IMR-90 (cell line): Measurements from ENCODE around the gene CDR2. TPM values are rescaled to one million over a fixed set of nuclear protein-coding genes. Genes with fewer than 3 reads are reported as not detected.
A peak's percentile ranks its signal among the peaks of the same experiment; 100 is the strongest.

Experiments
- ATAC-seq: fragments of 200-7000 bp; cut with Tn5 transposase; 2 replicates; pipeline ENCODE4 v1.9.1; 2020; ENCODE audit warnings: low read depth, mild to moderate bottlenecking, moderate library complexity
- BruUV-seq: library from RNA; stranded (reverse); fragments of 400-500 nt; replicated peaks from 2 replicates; lab custom pipeline; 2021; lab: Mats Ljungman, UMichigan
- CTCF ChIA-PET: fragments of 300-600 bp; formaldehyde crosslinking; extraction: SDS; loops from one replicate; lab custom pipeline; 2021; ENCODE audit warnings: antibody characterized with exemption; lab: Yijun Ruan, JAX
- POLR2A ChIA-PET: fragments of 300-600 bp; sonication (Branson Sonifier 250); formaldehyde crosslinking; loops from one replicate; lab custom pipeline; 2022; ENCODE audit warnings: antibody characterized with exemption; ENCODE audit not compliant: unreplicated experiment; lab: Charles Lee
- DNase-seq: peaks from one replicate; pipeline ENCODE4 v3.0.0; 2013
- H2AFZ ChIP-seq: replicated peaks from 2 replicates; pipeline ENCODE3; 2013; ENCODE audit warnings: low read length, mild to moderate bottlenecking; ENCODE audit not compliant: poor library complexity
- H2AK5ac ChIP-seq: 2 replicates; pipeline ENCODE4 v1.6.1; 2013; ENCODE audit warnings: low read depth, low read length, inconsistent platforms
- H2AK9ac ChIP-seq: replicated peaks from 2 replicates; pipeline ENCODE3; 2013; ENCODE audit warnings: mild to moderate bottlenecking, low read depth, low read length, moderate library complexity; ENCODE audit not compliant: poor library complexity
- H2BK120ac ChIP-seq: 2 replicates; pipeline ENCODE4 v1.6.1; 2013; ENCODE audit warnings: low read depth, low read length, inconsistent platforms
- H2BK15ac ChIP-seq: 3 replicates; pipeline ENCODE4 v1.6.1; 2013; ENCODE audit warnings: low read depth, low read length, inconsistent platforms
- H2BK20ac ChIP-seq: 2 replicates; pipeline ENCODE4 v1.6.1; 2013; ENCODE audit warnings: low read depth, mild to moderate bottlenecking, inconsistent platforms, low read length, moderate library complexity
- H2BK5ac ChIP-seq: 2 replicates; pipeline ENCODE4 v1.6.1; 2013; ENCODE audit warnings: mild to moderate bottlenecking, low read depth, low read length, inconsistent platforms; ENCODE audit not compliant: poor library complexity, severe bottlenecking
- H3K14ac ChIP-seq: replicated peaks from 2 replicates; pipeline ENCODE4 v1.6.1; 2013; ENCODE audit warnings: low read depth, low read length, inconsistent platforms
- H3K18ac ChIP-seq: 2 replicates; pipeline ENCODE4 v1.6.1; 2013; ENCODE audit warnings: low read depth, low read length, control low read depth
- H3K23ac ChIP-seq: 2 replicates; pipeline ENCODE4 v1.6.1; 2013; ENCODE audit warnings: low read depth, low read length, inconsistent platforms
- H3K27ac ChIP-seq: 2 replicates; pipeline ENCODE4 v1.5.1; 2013; ENCODE audit warnings: mild to moderate bottlenecking, control low read depth, low read length; ENCODE audit not compliant: insufficient read depth
- H3K27me3 ChIP-seq: 2 replicates; pipeline ENCODE4 v1.6.1; 2013; ENCODE audit warnings: low read length; ENCODE audit not compliant: control insufficient read depth, insufficient read depth
- H3K36me3 ChIP-seq: 2 replicates; pipeline ENCODE4 v1.6.1; 2013; ENCODE audit warnings: low read length, mixed read lengths; ENCODE audit not compliant: control insufficient read depth, insufficient read depth
- H3K4ac ChIP-seq: 2 replicates; pipeline ENCODE4 v1.6.1; 2013; ENCODE audit warnings: low read depth, low read length, inconsistent platforms
- H3K4me1 ChIP-seq: 2 replicates; pipeline ENCODE4 v1.6.1; 2013; ENCODE audit warnings: low read length, mixed read lengths; ENCODE audit not compliant: control insufficient read depth, insufficient read depth
- H3K4me2 ChIP-seq: 2 replicates; pipeline ENCODE4 v1.6.1; 2013; ENCODE audit warnings: low read depth, mild to moderate bottlenecking, control low read depth, low read length, moderate library complexity
- H3K4me3 ChIP-seq: 2 replicates; pipeline ENCODE4 v1.5.1; 2013; ENCODE audit warnings: low read depth, mild to moderate bottlenecking, control low read depth, low read length, moderate library complexity; ENCODE audit not compliant: insufficient read depth
- H3K56ac ChIP-seq: 2 replicates; pipeline ENCODE4 v1.6.1; 2013; ENCODE audit warnings: low read length, inconsistent platforms; ENCODE audit not compliant: insufficient read depth; ENCODE audit errors: extremely low read depth
- H3K79me1 ChIP-seq, 2 experiments: 2 replicates each; pipeline ENCODE4 v1.6.1; 2013; ENCODE audit warnings: low read length in 2 of 2, inconsistent platforms in 1 of 2, low read depth in 1 of 2
- H3K9ac ChIP-seq: 2 replicates; pipeline ENCODE4 v1.6.1; 2013; ENCODE audit warnings: low read depth, low read length, control low read depth
- H3K9me1 ChIP-seq: 2 replicates; pipeline ENCODE4 v1.6.1; 2013; ENCODE audit warnings: low read length, inconsistent platforms; ENCODE audit not compliant: insufficient read depth
- H3K9me3 ChIP-seq: 2 replicates; pipeline ENCODE4 v1.6.1; 2013; ENCODE audit warnings: low read length; ENCODE audit not compliant: control insufficient read depth, insufficient read depth
- H4K20me1 ChIP-seq: 2 replicates; pipeline ENCODE4 v1.6.1; 2013; ENCODE audit warnings: low read length, inconsistent platforms; ENCODE audit not compliant: insufficient read depth
- H4K5ac ChIP-seq: 2 replicates; pipeline ENCODE4 v1.6.1; 2013; ENCODE audit warnings: mild to moderate bottlenecking, low read depth, low read length, control low read depth
- H4K8ac ChIP-seq, 2 experiments: 2 replicates each; pipeline ENCODE4 v1.6.1; 2013; ENCODE audit warnings: low read depth in 2 of 2, low read length in 2 of 2, control low read depth in 1 of 2, inconsistent platforms in 1 of 2
- H4K91ac ChIP-seq: 2 replicates; pipeline ENCODE4 v1.6.1; 2013; ENCODE audit warnings: low read depth, low read length, inconsistent platforms; ENCODE audit not compliant: insufficient read depth
- BHLHE40 ChIP-seq: fragments of 150-350 bp; IDR thresholded peaks from 2 replicates; pipeline ENCODE4 v1.6.1; 2016; ENCODE audit warnings: mild to moderate bottlenecking, low read depth, low read length
- CEBPB ChIP-seq: IDR thresholded peaks from 2 replicates; pipeline ENCODE4 v1.6.1; 2012; ENCODE audit warnings: low read depth, low read length, improper control_type of control experiment
- CHD1 ChIP-seq: IDR thresholded peaks from 2 replicates; pipeline ENCODE4 v1.6.1; 2012; ENCODE audit warnings: low read depth, low read length, improper control_type of control experiment
- CTCF ChIP-seq: conservative IDR thresholded peaks from 2 replicates; pipeline ENCODE4 v1.5.1; 2012; ENCODE audit warnings: mild to moderate bottlenecking, low read depth, low read length, improper control_type of control experiment
- ELK1 ChIP-seq: fragments of 150-350 bp; IDR thresholded peaks from 2 replicates; pipeline ENCODE4 v1.6.1; 2016; ENCODE audit warnings: low read depth, mild to moderate bottlenecking, low read length, moderate library complexity, borderline replicate concordance
- FOS ChIP-seq: fragments of 150-350 bp; IDR thresholded peaks from 2 replicates; pipeline ENCODE4 v1.6.1; 2016; ENCODE audit warnings: low read depth, low read length
- MAZ ChIP-seq: IDR thresholded peaks from 2 replicates; pipeline ENCODE4 v1.6.1; 2012; ENCODE audit warnings: low read depth, mild to moderate bottlenecking, low read length, improper control_type of control experiment, moderate library complexity, borderline replicate concordance
- MXI1 ChIP-seq: IDR thresholded peaks from 2 replicates; pipeline ENCODE4 v1.6.1; 2012; ENCODE audit warnings: low read depth, mild to moderate bottlenecking, low read length, moderate library complexity, borderline replicate concordance
- NFE2L2 ChIP-seq: fragments of 150-350 bp; IDR thresholded peaks from 2 replicates; pipeline ENCODE4 v1.6.1; 2016; ENCODE audit warnings: low read depth, mild to moderate bottlenecking, low read length
- POLR2A ChIP-seq: IDR thresholded peaks from 2 replicates; pipeline ENCODE4 v1.6.1; 2012; ENCODE audit warnings: mild to moderate bottlenecking, low read depth, low read length
- RAD21 ChIP-seq: IDR thresholded peaks from 2 replicates; pipeline ENCODE4 v1.6.1; 2012; ENCODE audit warnings: low read length, improper control_type of control experiment
- RCOR1 ChIP-seq: IDR thresholded peaks from 2 replicates; pipeline ENCODE4 v1.6.1; 2012; ENCODE audit warnings: mild to moderate bottlenecking, low read length, improper control_type of control experiment; ENCODE audit not compliant: insufficient replicate concordance
- RFX5 ChIP-seq: IDR thresholded peaks from 2 replicates; pipeline ENCODE4 v1.8.0; 2012; ENCODE audit warnings: low read depth, mild to moderate bottlenecking, low read length, moderate library complexity
- SMC3 ChIP-seq: fragments of 150-350 bp; IDR thresholded peaks from 2 replicates; pipeline ENCODE4 v1.6.1; 2016; ENCODE audit warnings: low read depth, mild to moderate bottlenecking, antibody characterized with exemption, low read length, moderate library complexity
- USF2 ChIP-seq: fragments of 150-350 bp; IDR thresholded peaks from 2 replicates; pipeline ENCODE4 v1.6.1; 2017; ENCODE audit warnings: mild to moderate bottlenecking, antibody characterized with exemption, low read length, low read depth
- WGBS, 2 experiments: methylation state at CpG; one replicate each; pipeline versions ENCODE4 v1.1.5 to v1.1.7; 2013; ENCODE audit warnings: missing lambda C conversion rate in 2 of 2; ENCODE audit not compliant: insufficient read length in 1 of 2; ENCODE audit errors: extremely low coverage in 2 of 2; 5-methylcytosine and 5-hydroxymethylcytosine counted together
- dilution Hi-C: fragments of 300-500 bp; cut with HindIII; formaldehyde crosslinking; loops from one replicate; pipeline ENCODE4 v1.14.3; 2018; ENCODE audit warnings: low sequenced_read_pairs; ENCODE audit not compliant: unreplicated experiment
- in situ Hi-C: fragments of 300-500 bp; cut with MboI; formaldehyde crosslinking; loops from 3 replicates; pipeline ENCODE4 v1.14.3; 2019; ENCODE audit warnings: low sequenced_read_pairs, inconsistent platforms, mixed read lengths
- intact Hi-C: fragments of 100-400 bp; cut with micrococcal nuclease; formaldehyde crosslinking; loops from 2 replicates; pipeline ENCODE4 v1.10.0; 2022
- polyA plus RNA-seq, 3 experiments: library from polyadenylated mRNA; depleted of rRNA; stranded (reverse); fragments of >200 nt; gene quantifications; 2 replicates each; pipeline ENCODE4 v1.2.3, GENCODE V29; 2012; ENCODE audit warnings: low replicate concordance in 1 of 3
- total RNA-seq: library from RNA; depleted of rRNA; stranded (reverse); fragments of >200 nt; gene quantifications from 2 replicates; pipeline ENCODE4 v1.2.3, GENCODE V29; 2012

CDR2 gene
- total and polyA plus RNA-seq, 2 of the 4 experiments (the other 2 are of a cell fraction), result 37.7 to 48.4 TPM

GRCh38 chr16:22360963-22361659, 13.3 kb downstream of the CDR2 start:
- H3K14ac ChIP-seq, result no peak overlapping the region
- ATAC-seq, result no peak
- H3K56ac ChIP-seq, result no peak overlapping the region
- no peaks in the 10 kb centered on the region for H3K27me3 ChIP-seq
- H4K8ac ChIP-seq, result 0 out of 4 replicates have a peak overlapping the region, but pooled peaks of 1 of the 2 experiments have one; percentile 5
- peak overlapping the region; percentile 82; the same call in 1 of the 2 replicates for H3K27ac ChIP-seq
- H3K18ac ChIP-seq, result peak overlapping the region; percentile 84; the same call in 1 of the 2 replicates
- no peak overlapping the region for H2BK15ac ChIP-seq
- H4K5ac ChIP-seq, result peak overlapping the region; percentile 63; the same call in 1 of the 2 replicates
- no TSS peak for BruUV-seq
- no peak overlapping the region for H2BK120ac ChIP-seq
- CTCF ChIA-PET, result no interaction called here
- no peak overlapping the region for H3K9ac ChIP-seq
- dilution Hi-C loops, result no loop called here
- H2AK9ac ChIP-seq, result no peak overlapping the region
- H3K4ac ChIP-seq, result no peak overlapping the region
- WGBS, 2 experiments, result 80% methylated on average over 1 of the region's 8 CpGs; no CpG with 5 or more reads in 1 of the 2 experiments
- no peak overlapping the region for H4K91ac ChIP-seq
- intact Hi-C loops, result no loop called here
- 0 out of 2 replicates have a peak overlapping the region, but pooled peaks have one; percentile 24 for H3K23ac ChIP-seq
- H3K4me3 ChIP-seq, result no peak overlapping the region
- no peak overlapping the region for H2AK5ac ChIP-seq
- peaks cover 3% of the 10 kb centered on the region for H3K4me1 ChIP-seq
- H2BK5ac ChIP-seq, result no peak overlapping the region
- DNase-seq, result no peak
- POLR2A ChIA-PET, result no interaction called here
- in situ Hi-C loops, result no loop called here
- no peak overlapping the region for H2BK20ac ChIP-seq
- H3K79me1 ChIP-seq, result peaks cover 25 to 76% of the 10 kb centered on the region in 2 experiments
- peaks cover 77% of the 10 kb centered on the region for H4K20me1 ChIP-seq
- H3K9me3 ChIP-seq, result no peaks in the 10 kb centered on the region
- no peak overlapping the region for H3K4me2 ChIP-seq
- no peak overlapping the region for H2AFZ ChIP-seq
- H3K9me1 ChIP-seq, result peaks cover 11% of the 10 kb centered on the region; the same call in 1 of the 2 replicates
- H3K36me3 ChIP-seq, result peaks cover 38% of the 10 kb centered on the region
- TF ChIP-seq MXI1 (no peak), CTCF (no peak), POLR2A (no peak), SMC3 (no peak), CEBPB (no peak), NFE2L2 (no peak), RFX5 (no peak), ELK1 (no peak), RCOR1 (no peak), USF2 (no peak), CHD1 (no peak), FOS (no peak), MAZ (no peak), RAD21 (no peak), BHLHE40 (no peak)
